ENCODE results near the gene PRDM15. TPM values are rescaled to one million over a fixed set of nuclear protein-coding genes. Genes with fewer than 3 reads are reported as not detected.
"Not testable (repeated sequence)": the region's sequence is repeated elsewhere in the genome, so short reads cannot be mapped to it uniquely, and the experiment has no call there.

PRDM15 gene
- polyA plus RNA-seq, 3 donors = 1.4 to 3.0 (median 2.2) TPM

- 95 to 100% (median 99%) methylated on average over 4 of the region's 4 CpGs for WGBS, 3 donors
- no peak overlapping the region for H3K27ac ChIP-seq (ENCODE audit: low read depth, low read length)
Measured at GRCh38 chr21:41805643-41806042, 73.5 kb downstream of the PRDM15 start.

GRCh38 chr21:41805038-41805437 is 74.1 kb downstream of the PRDM15 start:
- 77 to 90% (median 89%) methylated on average over 10 of the region's 10 CpGs for WGBS, 3 donors
- H3K27ac ChIP-seq (ENCODE audit: low read depth, low read length) = no peak overlapping the region

- no peak overlapping the region for H3K27ac ChIP-seq (ENCODE audit: low read depth, low read length)
- 95 to 98% (median 97%) methylated on average over 10 of the region's 10 CpGs for WGBS, 3 donors
Measured at GRCh38 chr21:41804381-41804780, 74.8 kb downstream of the PRDM15 start.

GRCh38 chr21:41803316-41803715 is 75.8 kb downstream of the PRDM15 start:
- H3K27ac ChIP-seq (ENCODE audit: low read depth, low read length) = no peak overlapping the region
- 72 to 90% (median 80%) methylated on average over 13 of the region's 13 CpGs for WGBS, 3 donors

GRCh38 chr21:41802684-41803083 is 76.5 kb downstream of the PRDM15 start:
- WGBS, 3 donors = 39 to 78% (median 54%) methylated on average over 19 of the region's 19 CpGs
- no peak overlapping the region for H3K27ac ChIP-seq (ENCODE audit: low read depth, low read length)

- H3K27ac ChIP-seq (ENCODE audit: low read depth, low read length) = no peak overlapping the region
- 68 to 86% (median 81%) methylated on average over 5 of the region's 5 CpGs for WGBS, 3 donors
Measured at GRCh38 chr21:41802198-41802584, 77.0 kb downstream of the PRDM15 start.

GRCh38 chr21:41801321-41802197 is 77.6 kb downstream of the PRDM15 start:
- WGBS, 3 donors = 77 to 90% (median 78%) methylated on average over 32 of the region's 32 CpGs
- no peak overlapping the region for H3K27ac ChIP-seq (ENCODE audit: low read depth, low read length)

GRCh38 chr21:41800425-41801320 is 78.5 kb downstream of the PRDM15 start:
- no peak overlapping the region for H3K27ac ChIP-seq (ENCODE audit: low read depth, low read length)
- 81 to 90% (median 89%) methylated on average over 24 of the region's 24 CpGs for WGBS, 3 donors

- WGBS, 3 donors = 90 to 93% (median 93%) methylated on average over 7 of the region's 7 CpGs
- H3K27ac ChIP-seq (ENCODE audit: low read depth, low read length) = no peak overlapping the region
Measured at GRCh38 chr21:41799763-41800162, 79.4 kb downstream of the PRDM15 start.

- WGBS, 3 donors = 91 to 94% (median 94%) methylated on average over 20 of the region's 20 CpGs
- H3K27ac ChIP-seq (ENCODE audit: low read depth, low read length) = no peak overlapping the region
Measured at GRCh38 chr21:41798326-41798725, 80.8 kb downstream of the PRDM15 start.

- 90 to 95% (median 91%) methylated on average over 13 to 14 of the region's 14 CpGs for WGBS, 3 donors
- H3K27ac ChIP-seq (ENCODE audit: low read depth, low read length) = no peak overlapping the region
Measured at GRCh38 chr21:41796476-41797080, 82.6 kb downstream of the PRDM15 start.

GRCh38 chr21:41795726-41796125 is 83.4 kb downstream of the PRDM15 start:
- no peak overlapping the region for H3K27ac ChIP-seq (ENCODE audit: low read depth, low read length)
- 47 to 65% (median 54%) methylated on average over 3 of the region's 3 CpGs for WGBS, 3 donors

- H3K27ac ChIP-seq (ENCODE audit: low read depth, low read length) = no peak overlapping the region
- WGBS, 3 donors = 87 to 93% (median 91%) methylated on average over 10 of the region's 10 CpGs
Measured at GRCh38 chr21:41794600-41794999, 84.5 kb downstream of the PRDM15 start.

- WGBS, 3 donors = 91 to 98% (median 94%) methylated on average over 3 of the region's 3 CpGs
- H3K27ac ChIP-seq (ENCODE audit: low read depth, low read length) = no peak overlapping the region
Measured at GRCh38 chr21:41792711-41793110, 86.4 kb downstream of the PRDM15 start.

- H3K27ac ChIP-seq (ENCODE audit: low read depth, low read length) = no peak overlapping the region
- 38 to 76% (median 53%) methylated on average over 13 of the region's 13 CpGs for WGBS, 3 donors
Measured at GRCh38 chr21:41786509-41786987, 92.6 kb downstream of the PRDM15 start.

GRCh38 chr21:41785262-41785661 is 93.9 kb downstream of the PRDM15 start:
- 91 to 94% (median 93%) methylated on average over 12 of the region's 12 CpGs for WGBS, 3 donors
- not testable (repeated sequence) for H3K27ac ChIP-seq (ENCODE audit: low read depth, low read length)

GRCh38 chr21:41784456-41785102 is 94.6 kb downstream of the PRDM15 start:
- H3K27ac ChIP-seq (ENCODE audit: low read depth, low read length) = no peak overlapping the region
- WGBS, 3 donors = 90 to 91% (median 90%) methylated on average over 15 of the region's 15 CpGs

GRCh38 chr21:41783476-41784180 is 95.5 kb downstream of the PRDM15 start:
- H3K27ac ChIP-seq (ENCODE audit: low read depth, low read length) = no peak overlapping the region
- WGBS, 3 donors = 29 to 40% (median 38%) methylated on average over 18 of the region's 18 CpGs

All from adipose tissue (tissue), 3 donors.